ENCODE measurements around the gene ZNF541.

Gene ZNF541

DNA sequence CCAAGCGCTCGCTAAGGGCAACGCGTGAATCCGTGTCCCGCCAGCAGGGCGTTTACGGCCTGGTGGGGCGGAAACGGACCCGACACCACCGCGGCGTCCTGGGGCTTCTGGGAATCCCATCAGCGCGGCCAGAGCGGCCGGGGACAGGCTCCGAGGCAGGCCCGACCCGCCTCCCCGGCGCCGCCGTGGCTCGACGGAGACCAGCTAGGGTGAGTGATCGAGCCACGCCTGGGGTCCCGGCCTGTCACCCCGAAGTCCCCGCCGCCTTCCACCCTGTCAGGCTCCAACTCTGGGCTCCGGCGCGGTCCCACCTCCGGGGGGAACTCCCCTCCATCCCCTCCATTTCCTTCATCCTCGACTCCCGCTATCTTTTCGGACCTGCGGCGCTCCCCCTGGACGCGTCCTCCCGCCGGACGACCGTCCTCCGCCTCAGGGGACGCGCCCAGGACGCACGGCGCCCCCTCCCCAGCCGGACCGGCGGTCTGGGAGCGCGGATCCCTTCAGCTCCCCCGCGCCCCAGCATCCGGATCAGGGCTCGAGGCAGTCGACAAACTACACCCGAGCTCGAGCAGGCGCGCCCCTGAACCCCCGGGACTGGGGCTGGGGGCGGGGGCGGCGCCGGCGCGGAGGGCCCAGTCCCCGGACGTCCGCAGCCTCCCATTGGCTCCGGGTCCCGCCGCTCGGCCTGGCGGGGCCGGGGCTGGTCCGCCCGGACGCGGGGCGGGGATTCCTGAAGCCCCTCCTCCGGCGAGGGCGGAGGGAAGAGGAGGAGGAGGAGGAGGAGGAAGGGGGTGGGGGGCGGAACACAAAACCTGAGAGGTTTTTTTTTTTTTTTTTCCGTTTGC is 35.3 kb upstream of the ZNF541 start:
- peak; percentile 90 to 96 (median 95) for DNase-seq
- POLR2A ChIA-PET, result interaction anchor here (0.6 kb wide), 1 partner anchor 815 kb away, joined by 4 read pairs; no protein-coding TSS in a partner anchor

GRCh38 chr19:47607564-47608073 is 34.7 kb upstream of the ZNF541 start:
- Histone ChIP-seq H3K27me3 (replicated peaks in 2 of 5; ENCODE audit: control insufficient read depth in 4 of 5, insufficient read depth in 5 of 5, low read length in 4 of 5) (peaks cover 0 to 3% (median 0%) of the 10 kb centered on the region in 5 experiments), H3K9me3 (ENCODE audit: control extremely low read depth in 1 of 5, control insufficient read depth in 4 of 5, insufficient read depth in 2 of 5, low read depth in 1 of 5, low read length in 4 of 5) (no peaks in the 10 kb centered on the region), H3K4me1 (ENCODE audit: control extremely low read depth in 1 of 4, control insufficient read depth in 4 of 4, insufficient read depth in 4 of 4, low read length in 3 of 4) (peaks cover 0 to 21% (median 18%) of the 10 kb centered on the region in 4 experiments), H3K36me3 (ENCODE audit: control insufficient read depth in 4 of 4, insufficient read depth in 4 of 4, low read length in 3 of 4) (peaks cover 0 to 3% (median 0%) of the 10 kb centered on the region in 4 experiments), H3K4me3 (ENCODE audit: control insufficient read depth in 1 of 7, extremely low read depth in 1 of 7, insufficient read depth in 4 of 7, low read depth in 2 of 7, low read length in 6 of 7) (peak overlapping the region; percentile 80 to 96 (median 84)), H3K27ac (ENCODE audit: insufficient read depth in 1 of 2, low read depth in 1 of 2, low read length in 2 of 2, poor library complexity in 1 of 2, severe bottlenecking in 2 of 2) (peak overlapping the region in 1 of 2 experiments; percentile 85)
- CTCF ChIA-PET, result interaction anchor here (1.0 kb wide), 1 partner anchor 105 kb away, joined by 3 read pairs; the partner anchor contains the start of gene EHD2
- no peak for DNase-seq
- POLR2A ChIA-PET, result interaction anchor here (0.6 kb wide), 1 partner anchor 814 kb away, joined by 4 read pairs; no protein-coding TSS in a partner anchor
- 24% methylated on average over 9 of the region's 21 CpGs for WGBS (ENCODE audit: insufficient coverage)

More for the DNA sequence above, 35.3 kb upstream of the ZNF541 start:
- H3K27ac ChIP-seq (ENCODE audit: insufficient read depth in 1 of 2, low read depth in 1 of 2, low read length in 2 of 2, poor library complexity in 1 of 2, severe bottlenecking in 2 of 2), result peak overlapping the region; percentile 40 to 85
- no peaks in the 10 kb centered on the region for H3K9me3 ChIP-seq (ENCODE audit: control extremely low read depth in 1 of 5, control insufficient read depth in 4 of 5, insufficient read depth in 2 of 5, low read depth in 1 of 5, low read length in 4 of 5)
- H3K27me3 ChIP-seq (replicated peaks in 2 of 5; ENCODE audit: control insufficient read depth in 4 of 5, insufficient read depth in 5 of 5, low read length in 4 of 5), result peaks cover 0 to 3% (median 0%) of the 10 kb centered on the region in 5 experiments
- WGBS (ENCODE audit: insufficient coverage), result 0% methylated on average over 64 of the region's 94 CpGs
- peak overlapping the region; percentile 80 to 96 (median 86) for H3K4me3 ChIP-seq (ENCODE audit: control insufficient read depth in 1 of 7, extremely low read depth in 1 of 7, insufficient read depth in 4 of 7, low read depth in 2 of 7, low read length in 6 of 7)
- peaks cover 0 to 3% (median 0%) of the 10 kb centered on the region in 4 experiments for H3K36me3 ChIP-seq (ENCODE audit: control insufficient read depth in 4 of 4, insufficient read depth in 4 of 4, low read length in 3 of 4)
- CTCF ChIA-PET, result interaction anchor here (1.0 kb wide), 1 partner anchor 105 kb away, joined by 3 read pairs; the partner anchor contains the start of gene EHD2
- H3K4me1 ChIP-seq (ENCODE audit: control extremely low read depth in 1 of 4, control insufficient read depth in 4 of 4, insufficient read depth in 4 of 4, low read length in 3 of 4), result peaks cover 0 to 28% (median 20%) of the 10 kb centered on the region in 4 experiments

- no peaks in the 10 kb centered on the region for H3K36me3 ChIP-seq (ENCODE audit: control insufficient read depth in 4 of 4, insufficient read depth in 4 of 4, low read length in 3 of 4)
- peaks cover 0 to 9% (median 8%) of the 10 kb centered on the region in 4 experiments for H3K4me1 ChIP-seq (ENCODE audit: control extremely low read depth in 1 of 4, control insufficient read depth in 4 of 4, insufficient read depth in 4 of 4, low read length in 3 of 4)
- peaks cover 0 to 6% (median 2%) of the 10 kb centered on the region in 5 experiments for H3K27me3 ChIP-seq (replicated peaks in 2 of 5; ENCODE audit: control insufficient read depth in 4 of 5, insufficient read depth in 5 of 5, low read length in 4 of 5)
- no peaks in the 10 kb centered on the region for H3K9me3 ChIP-seq (ENCODE audit: control extremely low read depth in 1 of 5, control insufficient read depth in 4 of 5, insufficient read depth in 2 of 5, low read depth in 1 of 5, low read length in 4 of 5)
- H3K4me3 ChIP-seq (ENCODE audit: control insufficient read depth in 1 of 7, extremely low read depth in 1 of 7, insufficient read depth in 4 of 7, low read depth in 2 of 7, low read length in 6 of 7), result no peak overlapping the region
- CTCF ChIA-PET, result interaction anchor here (1.1 kb wide), 1 partner anchor 168 kb away, joined by 3 read pairs; no protein-coding TSS in a partner anchor
- POLR2A ChIA-PET, result no interaction called here
- no peak overlapping the region for H3K27ac ChIP-seq (ENCODE audit: insufficient read depth in 1 of 2, low read depth in 1 of 2, low read length in 2 of 2, poor library complexity in 1 of 2, severe bottlenecking in 2 of 2)
- WGBS (ENCODE audit: insufficient coverage), result 52% methylated on average over 9 of the region's 13 CpGs
- peak in 2 of 3 donors; percentile 47 to 64 for DNase-seq
Observed at GRCh38 chr19:47603706-47604565, 31.0 kb upstream of the ZNF541 start.

DNA sequence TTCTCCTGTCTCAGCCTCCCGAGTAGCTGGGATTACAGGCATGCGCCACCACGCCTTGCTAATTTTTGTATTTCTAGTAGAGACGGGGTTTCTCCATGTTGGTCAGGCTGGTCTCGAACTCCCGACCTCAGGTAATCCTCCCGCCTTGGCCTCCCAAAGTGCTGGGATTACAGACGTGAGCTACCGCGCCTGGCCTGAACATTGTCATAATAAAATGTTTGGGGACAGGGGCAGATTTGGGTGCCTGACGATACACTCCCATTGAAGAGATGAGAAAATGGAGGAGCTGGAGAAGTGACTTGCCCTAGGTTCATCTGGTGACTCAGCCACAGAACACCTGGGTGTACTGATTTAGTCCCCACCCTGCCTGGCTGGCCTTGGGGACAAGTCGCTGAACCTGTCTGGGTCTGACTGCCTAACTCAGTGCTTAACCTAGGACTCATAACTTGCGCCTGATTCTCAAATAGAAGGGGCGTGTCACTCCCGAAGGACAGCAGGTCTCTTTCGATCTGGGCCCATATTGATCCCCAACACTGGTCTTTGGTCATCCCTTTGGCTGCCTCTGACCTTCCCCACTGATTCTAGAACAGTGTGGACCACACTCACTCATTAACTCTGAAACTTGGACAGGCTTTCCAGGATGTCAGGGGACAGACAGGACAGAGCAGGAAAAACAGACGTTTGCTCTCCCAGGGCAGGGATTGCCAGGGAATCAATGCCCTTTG is 28.4 kb upstream of the ZNF541 start:
- 91% methylated on average over 16 of the region's 17 CpGs for WGBS (ENCODE audit: insufficient coverage)
- DNase-seq, result no peak
- Histone ChIP-seq H3K4me1 (ENCODE audit: control extremely low read depth in 1 of 4, control insufficient read depth in 4 of 4, insufficient read depth in 4 of 4, low read length in 3 of 4) (peaks cover 0 to 8% (median 4%) of the 10 kb centered on the region in 4 experiments), H3K27ac (ENCODE audit: insufficient read depth in 1 of 2, low read depth in 1 of 2, low read length in 2 of 2, poor library complexity in 1 of 2, severe bottlenecking in 2 of 2) (peak overlapping the region in 1 of 2 experiments; percentile 78), H3K27me3 (replicated peaks in 2 of 5; ENCODE audit: control insufficient read depth in 4 of 5, insufficient read depth in 5 of 5, low read length in 4 of 5) (peaks cover 0 to 15% (median 6%) of the 10 kb centered on the region in 5 experiments), H3K36me3 (ENCODE audit: control insufficient read depth in 4 of 4, insufficient read depth in 4 of 4, low read length in 3 of 4) (no peaks in the 10 kb centered on the region), H3K9me3 (ENCODE audit: control extremely low read depth in 1 of 5, control insufficient read depth in 4 of 5, insufficient read depth in 2 of 5, low read depth in 1 of 5, low read length in 4 of 5) (no peaks in the 10 kb centered on the region), H3K4me3 (ENCODE audit: control insufficient read depth in 1 of 7, extremely low read depth in 1 of 7, insufficient read depth in 4 of 7, low read depth in 2 of 7, low read length in 6 of 7) (peak overlapping the region in 5 of 7 experiments; percentile 66 to 92 (median 77))
- ChIA-PET POLR2A (no interaction called here), CTCF (no interaction called here)

- Histone ChIP-seq H3K9me3 (ENCODE audit: control extremely low read depth in 1 of 5, control insufficient read depth in 4 of 5, insufficient read depth in 2 of 5, low read depth in 1 of 5, low read length in 4 of 5) (no peaks in the 10 kb centered on the region), H3K36me3 (ENCODE audit: control insufficient read depth in 4 of 4, insufficient read depth in 4 of 4, low read length in 3 of 4) (no peaks in the 10 kb centered on the region), H3K27me3 (replicated peaks in 2 of 5; ENCODE audit: control insufficient read depth in 4 of 5, insufficient read depth in 5 of 5, low read length in 4 of 5) (peaks cover 0 to 15% (median 6%) of the 10 kb centered on the region in 5 experiments), H3K4me1 (ENCODE audit: control extremely low read depth in 1 of 4, control insufficient read depth in 4 of 4, insufficient read depth in 4 of 4, low read length in 3 of 4) (peaks cover 0 to 13% (median 4%) of the 10 kb centered on the region in 4 experiments), H3K4me3 (ENCODE audit: control insufficient read depth in 1 of 7, extremely low read depth in 1 of 7, insufficient read depth in 4 of 7, low read depth in 2 of 7, low read length in 6 of 7) (peak overlapping the region; percentile 54 to 92 (median 73)), H3K27ac (ENCODE audit: insufficient read depth in 1 of 2, low read depth in 1 of 2, low read length in 2 of 2, poor library complexity in 1 of 2, severe bottlenecking in 2 of 2) (peak overlapping the region in 1 of 2 experiments; percentile 78)
- POLR2A ChIA-PET, result interaction anchor here (0.5 kb wide), 2 partner anchors 297 to 445 kb away, joined by 3 to 5 read pairs; no protein-coding TSS in a partner anchor
- WGBS (ENCODE audit: insufficient coverage), result 4% methylated on average over 68 of the region's 77 CpGs
- CTCF ChIA-PET, result no interaction called here
- peak; percentile 98 to 99 (median 99) for DNase-seq
Observed at GRCh38 chr19:47600246-47601179, 27.6 kb upstream of the ZNF541 start.

All from common myeloid progenitor, CD34-positive (primary cell).